ENCODE results near the gene STMN3. TPM values are rescaled to one million over a fixed set of nuclear protein-coding genes. Genes with fewer than 3 reads are reported as not detected.

Gene STMN3
- total RNA-seq, 1 experiment from 2014 or later = 138 TPM

GRCh38 chr20:63675681-63676368, 22.6 kb upstream of the STMN3 start:
- Histone ChIP-seq H3K9me2 (ENCODE audit: insufficient read depth) (no peaks in the 10 kb centered on the region), H3K9me3 (ENCODE audit: control insufficient read depth in 1 of 2, insufficient read depth in 1 of 2, low read depth in 1 of 2, low read length in 2 of 2) (no peaks in the 10 kb centered on the region), H3K9ac (ENCODE audit: low read length) (no peak overlapping the region), H3K4me2 (ENCODE audit: low read length) (no peak overlapping the region), H4K20me1 (ENCODE audit: insufficient read depth) (no peaks in the 10 kb centered on the region), H3K27me3 (ENCODE audit: insufficient read depth, low read length) (no peaks in the 10 kb centered on the region), H3K4me3 (replicated peaks in 1 of 2; ENCODE audit: low read depth in 1 of 2, low read length in 2 of 2) (no peak overlapping the region), H2AFZ (ENCODE audit: low read depth, low read length, poor library complexity, severe bottlenecking) (no peak overlapping the region), H3K36me3 (ENCODE audit: control insufficient read depth in 1 of 2, insufficient read depth in 2 of 2, low read length in 2 of 2) (peaks cover 4 to 5% of the 10 kb centered on the region in 2 experiments; a peak in 3 of 4 replicates), H3K4me1 (ENCODE audit: control insufficient read depth in 1 of 2, insufficient read depth in 2 of 2, low read length in 2 of 2) (peaks cover 0 to 4% of the 10 kb centered on the region in 2 experiments; a peak in 3 of 4 replicates), H3K27ac (ENCODE audit: low read depth, low read length) (no peak overlapping the region), H3K79me2 (ENCODE audit: insufficient read depth, low read length) (no peaks in the 10 kb centered on the region)
- intact Hi-C loops (cut with micrococcal nuclease) = no loop called here
- TF ChIP-seq POLR2AphosphoS5 (IDR thresholded peaks at IDR 0.05; ENCODE audit: low read depth, low read length) = no peak
- TF ChIP-seq SP1 (IDR thresholded peaks at IDR 0.05; ENCODE audit: low read depth) = no peak
- CTCF ChIA-PET = no interaction called here
- DNase-seq (ENCODE audit: low read depth, low spot score) (no peak), ATAC-seq (no peak)
- RAD21 ChIA-PET (ENCODE audit: low non-redundant PET in 1 of 2, low total read pairs in 2 of 2, uncharacterized antibody in 2 of 2, unreplicated experiment in 2 of 2) = no interaction called here
- POLR2A ChIA-PET = no interaction called here
- BruUV-seq (replicated peaks) = no TSS peak

- no peak overlapping the region for H3K9ac ChIP-seq (ENCODE audit: low read length)
- no peaks in the 10 kb centered on the region for H3K27me3 ChIP-seq (ENCODE audit: insufficient read depth, low read length)
- ChIA-PET CTCF (no interaction called here), RAD21 (ENCODE audit: low non-redundant PET in 1 of 2, low total read pairs in 2 of 2, uncharacterized antibody in 2 of 2, unreplicated experiment in 2 of 2) (no interaction called here), POLR2A (no interaction called here)
- H3K4me2 ChIP-seq (ENCODE audit: low read length) = no peak overlapping the region
- H3K27ac ChIP-seq (ENCODE audit: low read depth, low read length) = no peak overlapping the region; the same call in 1 of the 2 replicates
- no peaks in the 10 kb centered on the region for H3K9me3 ChIP-seq (ENCODE audit: control insufficient read depth in 1 of 2, insufficient read depth in 1 of 2, low read depth in 1 of 2, low read length in 2 of 2)
- no peaks in the 10 kb centered on the region for H4K20me1 ChIP-seq (ENCODE audit: insufficient read depth)
- H3K4me3 ChIP-seq (replicated peaks in 1 of 2; ENCODE audit: low read depth in 1 of 2, low read length in 2 of 2) = no peak overlapping the region
- no peaks in the 10 kb centered on the region for H3K9me2 ChIP-seq (ENCODE audit: insufficient read depth)
- BruUV-seq (replicated peaks) = no TSS peak
- peaks cover 4 to 11% of the 10 kb centered on the region in 2 experiments; a peak in 3 of 4 replicates for H3K36me3 ChIP-seq (ENCODE audit: control insufficient read depth in 1 of 2, insufficient read depth in 2 of 2, low read length in 2 of 2)
- ATAC-seq = no peak
- no peaks in the 10 kb centered on the region for H3K4me1 ChIP-seq (ENCODE audit: control insufficient read depth in 1 of 2, insufficient read depth in 2 of 2, low read length in 2 of 2)
- TF ChIP-seq SRF (IDR thresholded peaks at IDR 0.05; ENCODE audit: low read depth) (no peak), ZNF274 (IDR thresholded peaks at IDR 0.05; ENCODE audit: low read depth, low read length) (no peak), YY1 (IDR thresholded peaks at IDR 0.05; ENCODE audit: extremely low read depth, insufficient replicate concordance, low read depth, low read length) (no peak)
- H3K79me2 ChIP-seq (ENCODE audit: insufficient read depth, low read length) = no peaks in the 10 kb centered on the region
- no peak for DNase-seq (ENCODE audit: low read depth, low spot score)
- intact Hi-C loops (cut with micrococcal nuclease) = no loop called here
- no peak overlapping the region for H2AFZ ChIP-seq (ENCODE audit: low read depth, low read length, poor library complexity, severe bottlenecking)
Measured at GRCh38 chr20:63673951-63674350, 20.7 kb upstream of the STMN3 start.
